ENCODE results near the gene OR2L2. TPM values are rescaled to one million over a fixed set of nuclear protein-coding genes. Genes with fewer than 3 reads are reported as not detected.

The OR2L2 gene
- 0.02 TPM for total RNA-seq (2013)
- polyA plus RNA-seq, result under 1 TPM in 1 of 3 donors, not detected in 2; 0.05 TPM
- not detected in 2 replicates for polyA minus RNA-seq
- total RNA-seq, result 0 to 0.60 (median 0.04) reads per million in 11 experiments

DNA sequence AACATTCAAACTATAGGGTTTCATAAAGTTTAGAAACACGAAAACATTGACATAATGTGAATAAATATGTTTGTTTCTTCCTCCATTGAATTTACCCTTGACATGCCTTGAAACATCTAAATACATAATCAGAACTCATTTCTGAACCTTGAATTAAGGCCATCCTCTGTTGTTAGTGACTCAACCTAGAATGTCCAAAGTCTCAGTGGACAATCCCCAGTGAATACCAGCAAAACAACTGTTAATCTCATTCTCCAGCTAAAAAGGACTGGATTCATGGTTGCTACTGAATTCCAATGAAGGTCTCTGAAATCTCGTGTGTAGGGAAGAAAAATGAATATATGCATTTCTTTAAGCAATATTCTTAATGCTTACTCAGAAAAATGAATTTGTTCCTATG lies at the start of gene OR2L2:
Gene OR2L2, plus strand, starts transcription at position 301 of the 400 bp plus-strand sequence. CDS start 8,198 bp downstream, outside the sequence.
- WGBS (ENCODE audit: insufficient coverage), result no CpG with 5 or more reads among the region's 2 CpGs
- no peak within 1 kb of the TSS for H3K27ac ChIP-seq (ENCODE audit: low read depth in 1 of 2, low read length in 2 of 2)
- intact Hi-C loops (cut with micrococcal nuclease), result no loop called here
- H3K36me3 Mint-ChIP-seq, result no peaks in the 10 kb centered on the region
- TF ChIP-seq, protein P1, sequence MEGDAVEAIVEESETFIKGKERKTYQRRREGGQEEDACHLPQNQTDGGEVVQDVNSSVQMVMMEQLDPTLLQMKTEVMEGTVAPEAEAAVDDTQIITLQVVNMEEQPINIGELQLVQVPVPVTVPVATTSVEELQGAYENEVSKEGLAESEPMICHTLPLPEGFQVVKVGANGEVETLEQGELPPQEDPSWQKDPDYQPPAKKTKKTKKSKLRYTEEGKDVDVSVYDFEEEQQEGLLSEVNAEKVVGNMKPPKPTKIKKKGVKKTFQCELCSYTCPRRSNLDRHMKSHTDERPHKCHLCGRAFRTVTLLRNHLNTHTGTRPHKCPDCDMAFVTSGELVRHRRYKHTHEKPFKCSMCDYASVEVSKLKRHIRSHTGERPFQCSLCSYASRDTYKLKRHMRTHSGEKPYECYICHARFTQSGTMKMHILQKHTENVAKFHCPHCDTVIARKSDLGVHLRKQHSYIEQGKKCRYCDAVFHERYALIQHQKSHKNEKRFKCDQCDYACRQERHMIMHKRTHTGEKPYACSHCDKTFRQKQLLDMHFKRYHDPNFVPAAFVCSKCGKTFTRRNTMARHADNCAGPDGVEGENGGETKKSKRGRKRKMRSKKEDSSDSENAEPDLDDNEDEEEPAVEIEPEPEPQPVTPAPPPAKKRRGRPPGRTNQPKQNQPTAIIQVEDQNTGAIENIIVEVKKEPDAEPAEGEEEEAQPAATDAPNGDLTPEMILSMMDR (IDR thresholded peaks at IDR 0.05), result no peak
- H3K27me3 Mint-ChIP-seq (ENCODE audit: low read depth in 3 of 3), result peaks cover 0 to 2% (median 0%) of the 10 kb centered on the region in 3 donors
- H3K79me2 ChIP-seq (ENCODE audit: insufficient read depth, low read length), result no peaks in the 10 kb centered on the region
- no peak within 1 kb of the TSS for H3K4me2 ChIP-seq (replicated peaks; ENCODE audit: extremely low read depth, low read length, poor library complexity, severe bottlenecking)
- no peaks in the 10 kb centered on the region for H3K4me1 Mint-ChIP-seq
- no peaks in the 10 kb centered on the region for H4K20me1 ChIP-seq (ENCODE audit: insufficient read depth, low read length)
- H3K27ac Mint-ChIP-seq, result no peak within 1 kb of the TSS
- peaks cover 6 to 23% of the 10 kb centered on the region in 2 donors for H3K9me3 ChIP-seq (replicated peaks in 1 of 2; ENCODE audit: control insufficient read depth in 1 of 2, insufficient read depth in 1 of 2, low read length in 2 of 2)
- no peak within 1 kb of the TSS for H3K9ac ChIP-seq (ENCODE audit: insufficient read depth, low read length, poor library complexity, severe bottlenecking)
- H3K4me3 ChIP-seq (replicated peaks in 1 of 3; ENCODE audit: low read depth in 2 of 3, low read length in 3 of 3), result no peak within 1 kb of the TSS
- H3K4me3 Mint-ChIP-seq, result no peak within 1 kb of the TSS
- H3K4me1 ChIP-seq (ENCODE audit: control insufficient read depth in 1 of 2, insufficient read depth in 2 of 2, low read length in 2 of 2), result no peaks in the 10 kb centered on the region
- no peaks in the 10 kb centered on the region for H3K27me3 ChIP-seq (ENCODE audit: control insufficient read depth in 2 of 2, insufficient read depth in 2 of 2, low read length in 2 of 2)
- DNase-seq, result no peak
- no peak within 1 kb of the TSS for H2AFZ ChIP-seq (ENCODE audit: insufficient read depth, low read depth, low read length, poor library complexity, severe bottlenecking)
- H3K9me3 Mint-ChIP-seq, result peaks cover 13 to 24% (median 21%) of the 10 kb centered on the region in 7 donors
- no peaks in the 10 kb centered on the region for H3K36me3 ChIP-seq (replicated peaks in 1 of 2; ENCODE audit: control insufficient read depth in 1 of 2, insufficient read depth in 2 of 2, low read length in 2 of 2)

- no peak overlapping the region for H3K27ac Mint-ChIP-seq
Observed at GRCh38 chr1:247992986-247993385, 36.9 kb upstream of the OR2L2 start.

More at GRCh38 chr1:247992986-247993385, 36.9 kb upstream of the OR2L2 start:
- H3K4me3 ChIP-seq (replicated peaks in 1 of 3; ENCODE audit: low read depth in 2 of 3, low read length in 3 of 3), result no peak overlapping the region
- no peaks in the 10 kb centered on the region for H3K36me3 ChIP-seq (replicated peaks in 1 of 2; ENCODE audit: control insufficient read depth in 1 of 2, insufficient read depth in 2 of 2, low read length in 2 of 2)
- H3K4me3 Mint-ChIP-seq, result no peak overlapping the region
- H3K27ac ChIP-seq (ENCODE audit: low read depth in 1 of 2, low read length in 2 of 2), result no peak overlapping the region
- H3K9me3 ChIP-seq (replicated peaks in 1 of 2; ENCODE audit: control insufficient read depth in 1 of 2, insufficient read depth in 1 of 2, low read length in 2 of 2), result no peaks in the 10 kb centered on the region
- H3K9me3 Mint-ChIP-seq, result peaks cover 0 to 2% (median 0%) of the 10 kb centered on the region in 7 donors
- H2AFZ ChIP-seq (ENCODE audit: insufficient read depth, low read depth, low read length, poor library complexity, severe bottlenecking), result no peak overlapping the region
- H3K4me1 Mint-ChIP-seq, result no peaks in the 10 kb centered on the region
- TF ChIP-seq, protein P1 (IDR thresholded peaks at IDR 0.05), result no peak
- no peak overlapping the region for H3K9ac ChIP-seq (ENCODE audit: insufficient read depth, low read length, poor library complexity, severe bottlenecking)
- H3K4me2 ChIP-seq (replicated peaks; ENCODE audit: extremely low read depth, low read length, poor library complexity, severe bottlenecking), result no peak overlapping the region
- peaks cover 0 to 1% (median 0%) of the 10 kb centered on the region in 3 donors for H3K27me3 Mint-ChIP-seq (ENCODE audit: low read depth in 3 of 3)
- no peaks in the 10 kb centered on the region for H3K36me3 Mint-ChIP-seq
- no peaks in the 10 kb centered on the region for H3K4me1 ChIP-seq (ENCODE audit: control insufficient read depth in 1 of 2, insufficient read depth in 2 of 2, low read length in 2 of 2)
- H3K79me2 ChIP-seq (ENCODE audit: insufficient read depth, low read length), result no peaks in the 10 kb centered on the region
- no peaks in the 10 kb centered on the region for H3K27me3 ChIP-seq (ENCODE audit: control insufficient read depth in 2 of 2, insufficient read depth in 2 of 2, low read length in 2 of 2)
- intact Hi-C loops (cut with micrococcal nuclease), result no loop called here
- no peak for DNase-seq
- no peaks in the 10 kb centered on the region for H4K20me1 ChIP-seq (ENCODE audit: insufficient read depth, low read length)
- no CpG with 5 or more reads among the region's 2 CpGs for WGBS (ENCODE audit: insufficient coverage)

All from CD14-positive monocyte (primary cell).